ENCODE results near the gene RCOR1. TPM values are rescaled to one million over a fixed set of nuclear protein-coding genes. Genes with fewer than 3 reads are reported as not detected.

RCOR1 gene
- total RNA-seq, 4 donors from 2014 or later, result 12.6 to 20.9 (median 15.7) TPM

DNA sequence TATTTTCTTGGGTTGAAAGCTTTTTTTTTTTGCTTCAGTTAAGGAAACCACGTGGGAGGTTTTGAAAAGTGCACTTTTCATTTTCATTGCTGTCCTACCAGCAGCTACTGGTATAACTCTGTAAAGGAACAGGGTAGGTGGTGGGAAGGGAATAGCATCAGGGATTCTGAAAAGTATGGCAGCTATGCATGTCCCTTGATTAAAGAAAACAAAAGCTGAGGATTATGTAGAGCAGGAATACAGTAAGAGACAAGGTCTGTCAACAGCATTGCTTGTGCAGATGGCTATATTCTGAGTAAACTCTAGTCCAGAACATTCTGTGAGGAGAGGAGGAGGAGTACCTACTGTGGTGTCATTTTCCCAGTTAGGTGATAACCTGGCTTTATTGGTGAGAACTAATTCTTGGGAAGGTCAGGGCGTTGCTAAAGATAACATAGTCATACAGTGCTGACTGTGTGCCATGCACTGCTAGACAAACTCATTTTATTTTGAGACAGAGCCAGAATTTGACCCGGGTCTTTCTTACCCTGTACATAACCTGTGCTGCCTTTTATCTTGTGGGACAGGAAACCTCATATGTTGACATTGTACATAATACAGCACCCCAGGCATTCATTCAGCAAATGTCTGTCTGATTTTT, 104.5 kb downstream of the RCOR1 start:
- DNase-seq (ENCODE audit: low spot score) (no peak), ATAC-seq (ENCODE audit: low FRiP score) (no peak)

DNA sequence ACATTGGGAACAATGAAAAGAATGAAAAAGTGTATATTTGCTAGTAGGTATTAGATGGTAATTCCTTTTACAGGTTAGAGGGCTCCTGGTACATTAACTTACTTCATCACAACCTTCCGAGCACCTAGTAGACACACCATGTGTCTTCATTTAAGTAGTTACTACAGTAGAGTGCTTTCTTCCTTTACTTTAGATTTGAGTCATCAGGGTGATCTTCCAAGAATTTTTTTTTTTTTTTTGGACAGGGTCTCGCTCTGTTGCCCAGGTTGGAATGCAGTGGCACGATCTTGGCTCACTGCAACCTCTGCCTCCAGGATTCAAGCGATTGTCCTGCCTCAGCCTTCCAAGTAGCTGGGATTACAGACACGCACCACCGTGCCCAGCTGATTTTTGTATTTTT, 105.1 kb downstream of the RCOR1 start:
- DNase-seq (ENCODE audit: low spot score) (no peak), ATAC-seq (ENCODE audit: low FRiP score) (no peak)
- TF ChIP-seq, protein P1, sequence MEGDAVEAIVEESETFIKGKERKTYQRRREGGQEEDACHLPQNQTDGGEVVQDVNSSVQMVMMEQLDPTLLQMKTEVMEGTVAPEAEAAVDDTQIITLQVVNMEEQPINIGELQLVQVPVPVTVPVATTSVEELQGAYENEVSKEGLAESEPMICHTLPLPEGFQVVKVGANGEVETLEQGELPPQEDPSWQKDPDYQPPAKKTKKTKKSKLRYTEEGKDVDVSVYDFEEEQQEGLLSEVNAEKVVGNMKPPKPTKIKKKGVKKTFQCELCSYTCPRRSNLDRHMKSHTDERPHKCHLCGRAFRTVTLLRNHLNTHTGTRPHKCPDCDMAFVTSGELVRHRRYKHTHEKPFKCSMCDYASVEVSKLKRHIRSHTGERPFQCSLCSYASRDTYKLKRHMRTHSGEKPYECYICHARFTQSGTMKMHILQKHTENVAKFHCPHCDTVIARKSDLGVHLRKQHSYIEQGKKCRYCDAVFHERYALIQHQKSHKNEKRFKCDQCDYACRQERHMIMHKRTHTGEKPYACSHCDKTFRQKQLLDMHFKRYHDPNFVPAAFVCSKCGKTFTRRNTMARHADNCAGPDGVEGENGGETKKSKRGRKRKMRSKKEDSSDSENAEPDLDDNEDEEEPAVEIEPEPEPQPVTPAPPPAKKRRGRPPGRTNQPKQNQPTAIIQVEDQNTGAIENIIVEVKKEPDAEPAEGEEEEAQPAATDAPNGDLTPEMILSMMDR (IDR thresholded peaks at IDR 0.05), result no peak

More for the DNA sequence above, 104.5 kb downstream of the RCOR1 start:
- TF ChIP-seq, protein P1 (IDR thresholded peaks at IDR 0.05), result no peak

DNA sequence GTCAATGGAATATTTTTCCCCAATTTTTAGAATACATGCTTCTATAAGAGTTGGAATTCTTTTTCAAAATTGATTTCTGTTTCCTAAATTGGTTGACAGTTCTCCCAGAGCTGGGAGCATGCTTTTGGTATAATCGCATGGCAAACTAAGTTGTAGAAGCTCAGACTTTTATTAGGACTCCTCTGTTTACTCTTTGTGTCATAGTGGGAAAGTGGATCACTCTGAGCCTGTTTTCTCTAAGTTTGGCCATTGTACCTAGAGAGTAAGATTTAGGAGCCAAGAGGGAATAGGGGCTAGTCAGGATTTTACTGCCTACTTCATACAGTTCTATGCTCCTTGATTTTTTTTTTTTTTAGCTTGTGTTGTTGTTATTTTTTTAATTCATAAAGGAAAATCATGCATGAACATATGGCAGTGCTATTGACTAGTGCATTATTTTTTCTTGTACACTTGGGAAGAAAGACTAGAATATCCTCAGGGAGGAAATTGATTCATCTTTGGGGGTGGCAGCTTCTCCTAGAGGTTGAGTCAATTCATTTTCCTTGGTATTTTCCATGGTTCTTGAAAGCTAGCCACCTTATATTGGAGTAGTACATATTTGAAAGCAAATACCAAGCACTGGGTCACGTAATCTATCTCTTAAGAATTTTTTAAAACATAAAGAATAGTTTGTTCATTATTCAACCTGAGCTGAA, 107.1 kb downstream of the RCOR1 start:
- TF ChIP-seq, protein P1 (IDR thresholded peaks at IDR 0.05), result no peak
- no peak for DNase-seq (ENCODE audit: low spot score)
- ATAC-seq (ENCODE audit: low FRiP score), result no peak

DNA sequence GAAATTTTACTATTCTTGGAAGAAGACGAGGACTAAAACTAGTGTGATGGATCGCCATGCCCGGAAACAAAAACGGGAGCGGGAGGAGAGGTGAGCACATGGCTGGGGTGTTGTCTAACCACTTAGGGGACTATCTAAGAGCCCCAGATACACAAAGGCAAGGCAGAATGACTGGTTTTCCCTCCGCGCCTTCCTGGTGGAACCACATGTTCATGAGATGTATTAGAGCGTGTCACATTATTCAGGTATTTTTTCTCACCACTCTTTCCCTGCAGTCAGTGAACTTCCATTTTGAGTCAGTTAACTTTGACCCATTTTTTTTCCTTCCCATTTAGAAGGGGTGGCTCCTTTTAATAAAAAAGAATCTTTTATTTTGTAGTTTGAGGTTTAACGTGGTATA, 116.0 kb downstream of the RCOR1 start:
- DNase-seq (ENCODE audit: low spot score) (no peak), ATAC-seq (ENCODE audit: low FRiP score) (no peak)
- TF ChIP-seq, protein P1 (IDR thresholded peaks at IDR 0.05), result no peak

DNA sequence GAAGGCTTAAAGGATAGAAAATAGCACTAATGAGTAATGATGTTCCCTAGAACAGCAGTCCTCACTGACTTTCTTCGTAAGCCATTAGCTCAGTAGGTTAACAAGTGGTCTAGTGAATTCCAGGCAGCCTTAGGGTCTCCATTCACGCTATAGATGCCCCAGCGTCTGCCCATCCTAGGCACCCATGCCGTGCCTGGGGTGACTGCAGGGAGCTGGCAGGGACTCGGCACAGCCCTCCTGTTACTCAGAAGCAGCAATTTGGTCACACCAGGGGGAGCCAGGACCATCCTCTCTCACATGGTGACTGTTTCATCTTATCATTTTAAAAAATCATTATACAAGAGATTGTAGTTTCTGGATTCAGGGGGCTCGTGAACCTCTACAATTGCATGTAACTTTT, 118.8 kb downstream of the RCOR1 start:
- TF ChIP-seq, protein P1 (IDR thresholded peaks at IDR 0.05), result no peak
- ATAC-seq (ENCODE audit: low FRiP score) (no peak), DNase-seq (ENCODE audit: low spot score) (no peak)

DNA sequence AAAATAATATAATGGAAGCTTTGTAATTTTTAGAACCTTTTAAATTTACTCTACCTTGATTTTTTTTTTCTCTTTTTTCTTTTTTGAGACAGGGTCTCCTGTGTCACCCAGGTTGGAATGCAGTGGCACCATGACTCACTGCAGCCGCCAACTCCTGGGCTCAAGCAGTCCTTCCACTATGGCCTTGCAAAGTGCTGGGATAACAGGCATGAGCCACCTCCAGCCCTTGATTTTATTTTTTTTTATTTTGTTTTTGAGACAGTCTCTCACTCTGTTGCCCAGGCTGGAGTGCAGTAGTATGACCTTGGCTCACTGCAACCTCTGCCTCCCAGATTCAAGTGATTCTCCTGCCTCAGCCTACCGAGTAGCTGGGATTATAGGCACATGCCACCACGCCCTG, 119.5 kb downstream of the RCOR1 start:
- DNase-seq (ENCODE audit: low spot score) (no peak), ATAC-seq (ENCODE audit: low FRiP score) (no peak)
- TF ChIP-seq, protein P1 (IDR thresholded peaks at IDR 0.05), result no peak

DNA sequence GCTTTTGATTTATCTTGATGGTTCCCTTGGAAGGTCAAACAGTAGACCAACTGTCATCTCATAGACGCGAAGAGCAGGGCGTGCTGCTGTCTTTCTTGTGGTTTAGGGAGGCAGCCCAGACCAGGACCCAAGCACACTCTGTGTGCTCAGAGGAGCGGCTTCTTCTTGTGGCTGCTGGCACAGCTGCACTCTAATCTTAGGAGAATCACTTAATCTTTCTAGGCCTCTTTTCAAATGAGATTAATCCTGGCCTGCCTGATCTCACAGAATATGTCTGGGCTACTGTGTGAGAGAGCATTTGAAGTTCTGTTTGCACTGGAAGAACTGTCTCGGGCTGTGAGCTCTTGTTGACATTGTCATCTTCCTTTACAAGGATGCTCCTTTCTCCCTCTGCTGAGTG, 124.8 kb downstream of the RCOR1 start:
- TF ChIP-seq, protein P1 (IDR thresholded peaks at IDR 0.05), result no peak
- ATAC-seq (ENCODE audit: low FRiP score), result no peak
- no peak for DNase-seq (ENCODE audit: low spot score)
